ENCODE data around the gene WDTC1. TPM values are rescaled to one million over a fixed set of nuclear protein-coding genes. Genes with fewer than 3 reads are reported as not detected.

WDTC1 gene
- polyA plus RNA-seq, 1 donor (not counting 4 experiments of a cell fraction or from before 2014, with no cell fraction given) = 5.1 TPM

DNA sequence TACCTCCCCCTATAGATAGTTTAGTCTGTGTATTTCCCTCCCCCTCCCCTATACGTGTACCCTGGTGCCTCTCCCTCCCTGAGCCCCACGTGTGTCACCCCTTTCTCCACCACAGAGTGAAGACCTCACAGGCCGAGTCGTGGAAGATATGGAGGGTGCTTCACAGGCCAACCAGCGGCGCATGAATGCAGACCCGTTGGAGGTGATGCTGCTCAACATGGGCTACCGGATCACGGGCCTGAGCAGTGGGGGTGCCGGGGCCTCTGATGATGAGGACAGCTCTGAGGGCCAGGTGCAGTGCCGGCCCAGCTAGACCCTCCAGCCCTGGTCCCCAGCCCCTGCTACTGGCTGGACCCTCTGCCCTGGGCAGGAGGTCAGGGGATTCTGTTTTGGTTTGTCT, 71.6 kb downstream of the WDTC1 start:
- no peaks in the 10 kb centered on the region for H4K20me1 ChIP-seq (ENCODE audit: control insufficient read depth, extremely low read depth, insufficient read depth, low read length)
- no peaks in the 10 kb centered on the region for H3K79me2 ChIP-seq (ENCODE audit: control insufficient read depth, insufficient read depth, low read length)
- no peak overlapping the region for H3K9ac ChIP-seq (ENCODE audit: control insufficient read depth, extremely low read depth, insufficient read depth, low read length)
- H2AFZ ChIP-seq (ENCODE audit: control insufficient read depth, low read length) = no peak overlapping the region
- no peak overlapping the region for H3K4me2 ChIP-seq (ENCODE audit: control insufficient read depth, extremely low read depth, insufficient read depth, low read depth, low read length)
- H3K9me1 ChIP-seq (ENCODE audit: control insufficient read depth, extremely low read depth, insufficient read depth, low read length) = no peaks in the 10 kb centered on the region
- no peak for FAIRE-seq
- no peak overlapping the region for H3K27ac ChIP-seq (ENCODE audit: control insufficient read depth, insufficient read depth, low read length)
- H3K4me1 ChIP-seq (ENCODE audit: control insufficient read depth, extremely low read depth, insufficient read depth, low read length) = no peaks in the 10 kb centered on the region
- H3K9me3 ChIP-seq (ENCODE audit: control insufficient read depth, low read depth, low read length) = no peaks in the 10 kb centered on the region
- dilution Hi-C loops (cut with MboI; ENCODE audit: extremely low pct_ligation_motif_present, low sequenced_read_pairs) = no loop called here
- TF ChIP-seq, protein P1, sequence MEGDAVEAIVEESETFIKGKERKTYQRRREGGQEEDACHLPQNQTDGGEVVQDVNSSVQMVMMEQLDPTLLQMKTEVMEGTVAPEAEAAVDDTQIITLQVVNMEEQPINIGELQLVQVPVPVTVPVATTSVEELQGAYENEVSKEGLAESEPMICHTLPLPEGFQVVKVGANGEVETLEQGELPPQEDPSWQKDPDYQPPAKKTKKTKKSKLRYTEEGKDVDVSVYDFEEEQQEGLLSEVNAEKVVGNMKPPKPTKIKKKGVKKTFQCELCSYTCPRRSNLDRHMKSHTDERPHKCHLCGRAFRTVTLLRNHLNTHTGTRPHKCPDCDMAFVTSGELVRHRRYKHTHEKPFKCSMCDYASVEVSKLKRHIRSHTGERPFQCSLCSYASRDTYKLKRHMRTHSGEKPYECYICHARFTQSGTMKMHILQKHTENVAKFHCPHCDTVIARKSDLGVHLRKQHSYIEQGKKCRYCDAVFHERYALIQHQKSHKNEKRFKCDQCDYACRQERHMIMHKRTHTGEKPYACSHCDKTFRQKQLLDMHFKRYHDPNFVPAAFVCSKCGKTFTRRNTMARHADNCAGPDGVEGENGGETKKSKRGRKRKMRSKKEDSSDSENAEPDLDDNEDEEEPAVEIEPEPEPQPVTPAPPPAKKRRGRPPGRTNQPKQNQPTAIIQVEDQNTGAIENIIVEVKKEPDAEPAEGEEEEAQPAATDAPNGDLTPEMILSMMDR (optimal IDR thresholded peaks at IDR 0.05 in 1 of 3, IDR thresholded peaks at IDR 0.05 in 1 of 3, conservative IDR thresholded peaks at IDR 0.05 in 1 of 3; ENCODE audit: extremely low read depth in 1 of 3, insufficient read depth in 2 of 3, low read length in 3 of 3) = no peak
- TF ChIP-seq EZH2 (IDR thresholded peaks at IDR 0.05; ENCODE audit: low read length) = no peak
- peaks cover 0 to 4% of the 10 kb centered on the region in 2 experiments for H3K36me3 ChIP-seq (ENCODE audit: control insufficient read depth in 2 of 2, extremely low read depth in 1 of 2, insufficient read depth in 2 of 2, low read length in 2 of 2)
- H3K27me3 ChIP-seq (ENCODE audit: control insufficient read depth, extremely low read depth, insufficient read depth, low read length) = no peaks in the 10 kb centered on the region
- DNase-seq (ENCODE audit: low read depth, low spot score) = no peak
- H3K4me3 ChIP-seq (ENCODE audit: control insufficient read depth in 2 of 3, extremely low read depth in 1 of 3, insufficient read depth in 2 of 3, low read depth in 1 of 3, low read length in 3 of 3) = no peak overlapping the region

- Histone ChIP-seq H3K4me3 (ENCODE audit: control insufficient read depth in 2 of 3, extremely low read depth in 1 of 3, insufficient read depth in 2 of 3, low read depth in 1 of 3, low read length in 3 of 3) (no peak overlapping the region), H3K9me3 (ENCODE audit: control insufficient read depth, low read depth, low read length) (no peaks in the 10 kb centered on the region), H3K9ac (ENCODE audit: control insufficient read depth, extremely low read depth, insufficient read depth, low read length) (no peak overlapping the region), H3K9me1 (ENCODE audit: control insufficient read depth, extremely low read depth, insufficient read depth, low read length) (no peaks in the 10 kb centered on the region), H3K27me3 (ENCODE audit: control insufficient read depth, extremely low read depth, insufficient read depth, low read length) (no peaks in the 10 kb centered on the region), H3K27ac (ENCODE audit: control insufficient read depth, insufficient read depth, low read length) (no peak overlapping the region), H3K36me3 (ENCODE audit: control insufficient read depth in 2 of 2, extremely low read depth in 1 of 2, insufficient read depth in 2 of 2, low read length in 2 of 2) (no peaks in the 10 kb centered on the region), H3K4me2 (ENCODE audit: control insufficient read depth, extremely low read depth, insufficient read depth, low read depth, low read length) (no peak overlapping the region), H2AFZ (ENCODE audit: control insufficient read depth, low read length) (no peak overlapping the region), H3K4me1 (ENCODE audit: control insufficient read depth, extremely low read depth, insufficient read depth, low read length) (no peaks in the 10 kb centered on the region), H4K20me1 (ENCODE audit: control insufficient read depth, extremely low read depth, insufficient read depth, low read length) (no peaks in the 10 kb centered on the region), H3K79me2 (ENCODE audit: control insufficient read depth, insufficient read depth, low read length) (no peaks in the 10 kb centered on the region)
- dilution Hi-C loops (cut with MboI; ENCODE audit: extremely low pct_ligation_motif_present, low sequenced_read_pairs) = no loop called here
- no peak for FAIRE-seq
- TF ChIP-seq, protein P1 (optimal IDR thresholded peaks at IDR 0.05 in 1 of 3, IDR thresholded peaks at IDR 0.05 in 1 of 3, conservative IDR thresholded peaks at IDR 0.05 in 1 of 3; ENCODE audit: extremely low read depth in 1 of 3, insufficient read depth in 2 of 3, low read length in 3 of 3) = peak in 1 of 3 experiments; percentile 4
- TF ChIP-seq EZH2 (IDR thresholded peaks at IDR 0.05; ENCODE audit: low read length) = no peak
- DNase-seq (ENCODE audit: low read depth, low spot score) = no peak
These were observed 72.7 kb downstream of the WDTC1 start for GRCh38 chr1:27306892-27307761.
